Loucy (cell line): ENCODE measurements around the gene LAIR2.

ENCODE experiments used
- H2AFZ ChIP-seq: fragments of 200-600 bp; sonication (generic); 2 replicates; pipeline ENCODE4 v1.6.0; 2016; ENCODE audit warnings: antibody characterized with exemption, mild to moderate bottlenecking, low read length, moderate library complexity
- H3F3A ChIP-seq: fragments of 200-600 bp; 2 replicates; pipeline ENCODE4 v1.6.0; 2016; ENCODE audit warnings: antibody characterized with exemption, low read depth, mild to moderate bottlenecking
- H3K27me3 ChIP-seq: fragments of 200-600 bp; sonication (generic); 2 replicates; pipeline ENCODE4 v1.6.1; 2014; ENCODE audit warnings: low read length, mild to moderate bottlenecking; ENCODE audit not compliant: insufficient read depth, poor library complexity, severe bottlenecking
- H3K36me3 ChIP-seq: fragments of 200-600 bp; sonication (generic); 2 replicates; pipeline ENCODE4 v1.6.1; 2016; ENCODE audit warnings: low read length; ENCODE audit not compliant: insufficient read depth
- H3K4me1 ChIP-seq: fragments of 200-600 bp; sonication (generic); 2 replicates; pipeline ENCODE4 v1.5.1; 2014; ENCODE audit warnings: low read length, mild to moderate bottlenecking; ENCODE audit not compliant: insufficient read depth, poor library complexity, severe bottlenecking
- H3K4me2 ChIP-seq: fragments of 200-600 bp; sonication (generic); 2 replicates; pipeline ENCODE4 v1.6.0; 2014; ENCODE audit warnings: antibody characterized with exemption, low read length, low read depth, mild to moderate bottlenecking; ENCODE audit not compliant: poor library complexity, severe bottlenecking
- H3K4me3 ChIP-seq: fragments of 200-600 bp; sonication (generic); 2 replicates; pipeline ENCODE4 v1.5.1; 2014; ENCODE audit warnings: low read length, mild to moderate bottlenecking, mixed read lengths; ENCODE audit not compliant: poor library complexity, severe bottlenecking
- H3K79me2 ChIP-seq: fragments of 200-600 bp; sonication (generic); 2 replicates; pipeline ENCODE4 v1.6.1; 2014; ENCODE audit warnings: low read length; ENCODE audit not compliant: insufficient read depth
- H3K9ac ChIP-seq: fragments of 200-600 bp; sonication (generic); 2 replicates; pipeline ENCODE4 v1.6.0; 2014; ENCODE audit warnings: mild to moderate bottlenecking, low read depth, low read length, moderate library complexity; ENCODE audit not compliant: poor library complexity, severe bottlenecking
- H3K9me2 ChIP-seq: fragments of 200-600 bp; sonication (generic); replicated peaks from 2 replicates; pipeline ENCODE4 v1.6.1; 2016; ENCODE audit warnings: low read depth, low read length, mixed read lengths
- H3K9me3 ChIP-seq: fragments of 200-600 bp; sonication (generic); 2 replicates; pipeline ENCODE4 v1.6.1; 2014; ENCODE audit warnings: mild to moderate bottlenecking, antibody characterized with exemption, low read length, low read depth; ENCODE audit not compliant: insufficient read depth
- H4K20me1 ChIP-seq: fragments of 200-600 bp; sonication (generic); 2 replicates; pipeline ENCODE4 v1.6.0; 2014; ENCODE audit warnings: antibody characterized with exemption, low read length, mild to moderate bottlenecking; ENCODE audit not compliant: insufficient read depth, poor library complexity, severe bottlenecking
- EZH2phosphoT487 ChIP-seq: fragments of 200-600 bp; IDR thresholded peaks from 2 replicates; pipeline ENCODE4 v1.6.1; 2018; ENCODE audit warnings: antibody characterized with exemption, mild to moderate bottlenecking, moderate library complexity, borderline replicate concordance
- TF ChIP-seq, protein P1 (sequence below): fragments of 200-600 bp; sonication (generic); conservative IDR thresholded peaks from 2 replicates; pipeline ENCODE4 v1.5.1; 2014; ENCODE audit warnings: mild to moderate bottlenecking, antibody characterized with exemption, low read length

The LAIR2 gene, protein sequence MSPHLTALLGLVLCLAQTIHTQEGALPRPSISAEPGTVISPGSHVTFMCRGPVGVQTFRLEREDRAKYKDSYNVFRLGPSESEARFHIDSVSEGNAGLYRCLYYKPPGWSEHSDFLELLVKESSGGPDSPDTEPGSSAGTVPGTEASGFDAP

DNA sequence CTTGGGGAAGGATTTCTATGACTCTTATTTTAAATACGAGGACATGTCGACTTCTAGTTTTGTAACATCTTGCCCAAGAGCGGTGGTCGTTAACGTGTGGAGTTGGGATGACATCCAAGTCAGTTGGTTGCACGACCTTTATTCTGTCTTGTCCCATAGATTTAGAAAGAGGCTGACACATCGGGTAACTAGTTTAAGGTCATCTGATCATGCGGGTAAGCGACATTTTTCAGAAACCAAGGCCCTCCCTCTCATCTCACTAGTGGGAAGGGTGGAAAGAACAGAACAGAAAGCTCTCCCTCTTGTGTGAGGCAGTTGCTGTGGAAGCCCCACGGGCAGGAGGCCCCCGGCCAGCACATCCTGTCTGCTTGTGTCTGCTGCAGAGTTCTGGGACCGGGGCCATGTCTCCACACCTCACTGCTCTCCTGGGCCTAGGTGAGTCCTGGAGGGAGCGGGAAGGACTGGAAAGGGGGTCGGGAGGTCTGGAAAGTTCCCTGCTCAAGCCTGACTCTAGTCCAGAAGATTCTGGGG is at the start of gene LAIR2:
TSS of gene LAIR2 (plus strand) at position 314 of the 531 bp plus-strand sequence. CDS start at position 402, 88 bp downstream.
- no peaks in the 10 kb centered on the region for H3K36me3 ChIP-seq
- no peaks in the 10 kb centered on the region for H3K9me2 ChIP-seq
- no peaks in the 10 kb centered on the region for H3F3A ChIP-seq
- H2AFZ ChIP-seq, result peak within 1 kb of the TSS; percentile 51; the same call in 1 of the 2 replicates
- H3K4me3 ChIP-seq, result peak within 1 kb of the TSS; percentile 67
- peaks cover 10% of the 10 kb centered on the region for H3K4me1 ChIP-seq
- H3K79me2 ChIP-seq, result peaks cover 4% of the 10 kb centered on the region
- H3K9me3 ChIP-seq, result no peaks in the 10 kb centered on the region
- H4K20me1 ChIP-seq, result no peaks in the 10 kb centered on the region
- H3K4me2 ChIP-seq, result peak within 1 kb of the TSS; percentile 66
- peak within 1 kb of the TSS; percentile 52 for H3K9ac ChIP-seq
- no peaks in the 10 kb centered on the region for H3K27me3 ChIP-seq
- TF ChIP-seq, protein P1, sequence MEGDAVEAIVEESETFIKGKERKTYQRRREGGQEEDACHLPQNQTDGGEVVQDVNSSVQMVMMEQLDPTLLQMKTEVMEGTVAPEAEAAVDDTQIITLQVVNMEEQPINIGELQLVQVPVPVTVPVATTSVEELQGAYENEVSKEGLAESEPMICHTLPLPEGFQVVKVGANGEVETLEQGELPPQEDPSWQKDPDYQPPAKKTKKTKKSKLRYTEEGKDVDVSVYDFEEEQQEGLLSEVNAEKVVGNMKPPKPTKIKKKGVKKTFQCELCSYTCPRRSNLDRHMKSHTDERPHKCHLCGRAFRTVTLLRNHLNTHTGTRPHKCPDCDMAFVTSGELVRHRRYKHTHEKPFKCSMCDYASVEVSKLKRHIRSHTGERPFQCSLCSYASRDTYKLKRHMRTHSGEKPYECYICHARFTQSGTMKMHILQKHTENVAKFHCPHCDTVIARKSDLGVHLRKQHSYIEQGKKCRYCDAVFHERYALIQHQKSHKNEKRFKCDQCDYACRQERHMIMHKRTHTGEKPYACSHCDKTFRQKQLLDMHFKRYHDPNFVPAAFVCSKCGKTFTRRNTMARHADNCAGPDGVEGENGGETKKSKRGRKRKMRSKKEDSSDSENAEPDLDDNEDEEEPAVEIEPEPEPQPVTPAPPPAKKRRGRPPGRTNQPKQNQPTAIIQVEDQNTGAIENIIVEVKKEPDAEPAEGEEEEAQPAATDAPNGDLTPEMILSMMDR, result no peak
- no peak for TF ChIP-seq EZH2phosphoT487

DNA sequence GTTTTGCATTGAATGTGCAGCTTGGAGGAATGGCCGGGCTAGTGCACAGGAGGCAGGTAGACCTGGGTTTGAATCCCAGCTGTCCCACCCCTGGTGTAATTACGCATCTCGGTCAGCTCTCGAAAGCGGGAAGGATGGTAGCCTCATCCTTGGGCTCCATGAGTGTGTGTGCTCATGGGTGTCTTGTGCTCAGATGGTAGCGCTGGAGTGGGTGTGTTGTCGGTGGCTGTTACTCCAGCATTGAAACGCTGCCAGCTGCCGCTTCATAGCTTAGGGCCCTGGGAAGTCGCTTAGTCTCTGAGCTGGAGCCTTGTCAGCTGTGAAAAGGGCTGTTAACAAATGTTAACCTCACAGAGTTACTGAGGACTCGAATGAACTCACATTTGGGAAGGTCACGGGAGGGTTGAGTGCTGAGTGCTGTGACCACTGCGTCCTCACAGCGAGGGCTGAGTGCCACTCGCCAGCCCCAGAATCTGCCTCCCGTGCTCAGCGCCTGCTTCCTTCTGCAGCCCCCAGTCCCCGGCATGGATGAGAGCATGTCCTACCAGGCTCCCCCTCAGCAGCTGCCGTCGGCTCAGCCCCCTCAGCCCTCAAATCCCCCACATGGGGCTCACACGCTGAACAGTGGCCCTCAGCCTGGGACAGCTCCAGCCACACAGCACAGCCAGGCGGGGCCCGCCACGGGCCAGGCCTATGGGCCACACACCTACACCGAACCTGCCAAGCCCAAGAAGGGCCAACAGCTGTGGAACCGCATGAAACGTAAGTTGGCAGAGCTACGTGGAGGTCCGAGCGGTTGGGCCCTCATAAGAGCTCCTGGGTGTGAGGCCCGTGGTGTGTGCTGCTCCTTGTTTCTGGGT is 48.5 kb upstream of the LAIR2 start:
- TF ChIP-seq, protein P1, result no peak
- TF ChIP-seq EZH2phosphoT487, result no peak
- Histone ChIP-seq H3K4me3 (no peak overlapping the region), H3K36me3 (peaks cover 75% of the 10 kb centered on the region; the same call in 1 of the 2 replicates), H4K20me1 (peaks cover 69% of the 10 kb centered on the region), H3K4me1 (peaks cover 27% of the 10 kb centered on the region), H3K9me2 (no peaks in the 10 kb centered on the region), H3K9ac (no peak overlapping the region), H3K4me2 (no peak overlapping the region), H3F3A (no peaks in the 10 kb centered on the region), H2AFZ (no peak overlapping the region), H3K9me3 (no peaks in the 10 kb centered on the region), H3K27me3 (no peaks in the 10 kb centered on the region), H3K79me2 (peaks cover 61% of the 10 kb centered on the region)

DNA sequence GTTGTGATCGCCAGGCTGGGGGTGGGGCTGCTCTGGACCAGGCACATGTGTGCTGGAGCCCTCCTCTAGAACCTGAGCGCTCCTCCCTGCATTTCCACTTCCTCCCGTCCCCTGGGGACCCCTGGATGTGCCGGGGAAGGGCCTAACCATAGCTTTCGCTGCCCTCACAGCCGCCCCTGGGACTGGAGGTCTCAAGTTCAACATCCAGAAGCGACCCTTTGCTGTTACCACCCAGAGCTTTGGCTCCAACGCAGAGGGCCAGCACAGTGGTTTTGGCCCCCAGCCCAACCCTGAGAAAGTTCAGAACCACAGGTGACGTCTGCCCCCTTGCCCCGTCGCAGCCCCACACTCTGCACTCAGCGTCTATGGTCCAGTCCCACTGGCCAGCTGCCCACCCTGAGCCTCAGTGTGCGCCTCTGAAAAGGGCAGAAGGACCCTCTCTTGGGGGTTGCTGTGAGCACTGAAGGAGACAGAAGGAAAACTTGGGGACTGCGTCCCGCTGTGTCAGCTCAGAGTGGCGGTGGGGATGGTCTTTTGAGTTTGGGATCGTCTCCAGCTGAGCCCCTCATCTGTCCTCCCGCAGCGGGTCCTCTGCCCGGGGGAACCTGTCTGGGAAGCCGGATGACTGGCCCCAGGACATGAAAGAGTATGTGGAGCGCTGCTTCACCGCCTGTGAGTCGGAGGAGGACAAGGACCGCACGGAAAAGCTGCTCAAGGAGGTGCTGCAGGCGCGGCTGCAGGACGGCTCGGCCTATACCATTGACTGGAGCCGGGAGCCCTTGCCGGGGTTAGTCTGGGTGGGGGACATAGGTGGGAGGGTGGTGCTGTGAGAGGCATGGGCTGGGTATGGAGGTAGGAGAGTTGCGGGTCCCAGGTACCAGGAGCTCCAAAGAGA is 47.6 kb upstream of the LAIR2 start:
- Histone ChIP-seq H3K4me1 (peaks cover 22% of the 10 kb centered on the region), H3K4me3 (no peak overlapping the region), H3K9me2 (no peaks in the 10 kb centered on the region), H3K9me3 (no peaks in the 10 kb centered on the region), H3K4me2 (no peak overlapping the region), H2AFZ (no peak overlapping the region), H3K36me3 (peaks cover 84% of the 10 kb centered on the region; the same call in 1 of the 2 replicates), H4K20me1 (peaks cover 71% of the 10 kb centered on the region), H3K79me2 (peaks cover 53% of the 10 kb centered on the region), H3F3A (no peaks in the 10 kb centered on the region), H3K9ac (no peak overlapping the region), H3K27me3 (no peaks in the 10 kb centered on the region)
- TF ChIP-seq EZH2phosphoT487, result no peak
- TF ChIP-seq, protein P1, result no peak
